Measurements from ENCODE around the gene ZBTB33. TPM values are rescaled to one million over a fixed set of nuclear protein-coding genes. Genes with fewer than 3 reads are reported as not detected.

ZBTB33 gene
- polyA plus RNA-seq, 2 of the 4 experiments (the other 2 are of a cell fraction): 12.3 to 14.3 TPM

DNA sequence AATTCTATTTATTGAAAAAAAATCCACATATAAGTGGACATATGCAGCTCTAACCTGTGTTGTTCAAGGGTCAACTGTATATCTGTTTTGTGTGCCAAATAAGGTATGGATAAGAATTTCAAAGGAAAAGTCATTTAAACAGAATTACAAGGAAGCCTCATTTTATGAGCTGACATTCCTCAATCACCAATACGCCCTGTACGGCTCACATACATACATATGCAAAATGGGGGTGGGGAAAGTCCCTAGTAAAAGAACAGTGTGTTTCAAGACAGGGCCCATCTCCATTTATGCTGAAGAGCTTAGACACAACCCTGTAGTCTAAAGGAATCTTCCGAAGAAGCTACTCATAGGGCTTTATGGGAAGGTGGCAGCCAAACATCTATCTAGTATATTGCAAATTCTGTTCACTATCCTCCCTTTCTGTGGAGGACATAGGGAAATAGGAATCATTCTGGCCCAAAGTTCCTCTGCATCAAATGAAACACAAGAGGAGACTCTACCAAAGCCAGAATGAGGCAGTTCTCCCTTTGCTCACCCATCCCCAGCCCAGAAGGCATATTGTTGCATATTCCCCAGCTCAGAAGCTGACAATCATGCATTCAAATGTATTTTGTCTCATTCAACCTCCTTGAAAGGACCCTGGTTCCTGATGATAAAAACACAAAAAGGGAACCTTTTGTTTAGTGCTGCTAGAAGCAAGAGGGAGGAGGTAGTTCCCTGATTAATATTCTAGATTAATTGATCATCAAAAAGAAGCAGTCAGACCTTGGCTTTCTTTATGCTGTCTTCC lies 13.7 kb upstream of the ZBTB33 start:
- ATAC-seq: no peak
- Histone ChIP-seq H3K4me3 (no peak overlapping the region), H3K27ac (no peak overlapping the region), H3K9me3 (no peaks in the 10 kb centered on the region), H3K4me1 (no peaks in the 10 kb centered on the region), H3K4me2 (no peak overlapping the region)
- no peak for TF ChIP-seq EP300 (IDR thresholded peaks at IDR 0.05)
- TF ChIP-seq ZC3H11A (IDR thresholded peaks at IDR 0.05): no peak
- no peak for TF ChIP-seq RARB (CRISPR knock-in tag; IDR thresholded peaks at IDR 0.05)
- no peak for TF ChIP-seq NFE2L2 (conservative IDR thresholded peaks at IDR 0.05; ENCODE audit: low read length)
- TF ChIP-seq CHD2 (IDR thresholded peaks at IDR 0.05; ENCODE audit: low read length, partially characterized antibody): no peak
- no peak for TF ChIP-seq HEYL (CRISPR knock-in tag; IDR thresholded peaks at IDR 0.05)
- no peak for TF ChIP-seq RAD21 (conservative IDR thresholded peaks at IDR 0.05 in 1 of 2, IDR thresholded peaks at IDR 0.05 in 1 of 2)
- no peak for TF ChIP-seq EHMT2 (IDR thresholded peaks at IDR 0.05; ENCODE audit: low read depth)
- TF ChIP-seq MAZ (IDR thresholded peaks at IDR 0.05; ENCODE audit: borderline replicate concordance, low read depth, low read length): no peak
- no peak for TF ChIP-seq NPAS2 (CRISPR knock-in tag; IDR thresholded peaks at IDR 0.05; ENCODE audit: borderline replicate concordance)
- TF ChIP-seq, protein P1, sequence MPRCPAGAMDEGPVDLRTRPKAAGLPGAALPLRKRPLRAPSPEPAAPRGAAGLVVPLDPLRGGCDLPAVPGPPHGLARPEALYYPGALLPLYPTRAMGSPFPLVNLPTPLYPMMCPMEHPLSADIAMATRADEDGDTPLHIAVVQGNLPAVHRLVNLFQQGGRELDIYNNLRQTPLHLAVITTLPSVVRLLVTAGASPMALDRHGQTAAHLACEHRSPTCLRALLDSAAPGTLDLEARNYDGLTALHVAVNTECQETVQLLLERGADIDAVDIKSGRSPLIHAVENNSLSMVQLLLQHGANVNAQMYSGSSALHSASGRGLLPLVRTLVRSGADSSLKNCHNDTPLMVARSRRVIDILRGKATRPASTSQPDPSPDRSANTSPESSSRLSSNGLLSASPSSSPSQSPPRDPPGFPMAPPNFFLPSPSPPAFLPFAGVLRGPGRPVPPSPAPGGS (IDR thresholded peaks at IDR 0.05): no peak
- TF ChIP-seq ZSCAN20 (CRISPR knock-in tag; IDR thresholded peaks at IDR 0.05): no peak
- TF ChIP-seq, protein P2, sequence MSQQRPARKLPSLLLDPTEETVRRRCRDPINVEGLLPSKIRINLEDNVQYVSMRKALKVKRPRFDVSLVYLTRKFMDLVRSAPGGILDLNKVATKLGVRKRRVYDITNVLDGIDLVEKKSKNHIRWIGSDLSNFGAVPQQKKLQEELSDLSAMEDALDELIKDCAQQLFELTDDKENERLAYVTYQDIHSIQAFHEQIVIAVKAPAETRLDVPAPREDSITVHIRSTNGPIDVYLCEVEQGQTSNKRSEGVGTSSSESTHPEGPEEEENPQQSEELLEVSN (IDR thresholded peaks at IDR 0.05; ENCODE audit: borderline replicate concordance, low read depth): no peak
- TF ChIP-seq, protein P3, sequence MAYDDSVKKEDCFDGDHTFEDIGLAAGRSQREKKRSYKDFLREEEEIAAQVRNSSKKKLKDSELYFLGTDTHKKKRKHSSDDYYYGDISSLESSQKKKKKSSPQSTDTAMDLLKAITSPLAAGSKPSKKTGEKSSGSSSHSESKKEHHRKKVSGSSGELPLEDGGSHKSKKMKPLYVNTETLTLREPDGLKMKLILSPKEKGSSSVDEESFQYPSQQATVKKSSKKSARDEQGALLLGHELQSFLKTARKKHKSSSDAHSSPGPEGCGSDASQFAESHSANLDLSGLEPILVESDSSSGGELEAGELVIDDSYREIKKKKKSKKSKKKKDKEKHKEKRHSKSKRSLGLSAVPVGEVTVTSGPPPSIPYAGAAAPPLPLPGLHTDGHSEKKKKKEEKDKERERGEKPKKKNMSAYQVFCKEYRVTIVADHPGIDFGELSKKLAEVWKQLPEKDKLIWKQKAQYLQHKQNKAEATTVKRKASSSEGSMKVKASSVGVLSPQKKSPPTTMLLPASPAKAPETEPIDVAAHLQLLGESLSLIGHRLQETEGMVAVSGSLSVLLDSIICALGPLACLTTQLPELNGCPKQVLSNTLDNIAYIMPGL (CRISPR knock-in tag; IDR thresholded peaks at IDR 0.05; ENCODE audit: borderline replicate concordance): no peak
- no peak for TF ChIP-seq ESRRA (IDR thresholded peaks at IDR 0.05; ENCODE audit: borderline replicate concordance, low read length)
- TF ChIP-seq CBX2 (IDR thresholded peaks at IDR 0.05; ENCODE audit: borderline replicate concordance, low read depth): no peak
- no peak for DNase-seq (ENCODE audit: low read depth in 1 of 2, low spot score in 1 of 2)
- ChIA-PET POLR2A (no interaction called here), CTCF (no interaction called here)
- 96% methylated on average over 3 of the region's 3 CpGs for WGBS (ENCODE audit: missing lambda C conversion rate)
- FAIRE-seq: no peak

DNA sequence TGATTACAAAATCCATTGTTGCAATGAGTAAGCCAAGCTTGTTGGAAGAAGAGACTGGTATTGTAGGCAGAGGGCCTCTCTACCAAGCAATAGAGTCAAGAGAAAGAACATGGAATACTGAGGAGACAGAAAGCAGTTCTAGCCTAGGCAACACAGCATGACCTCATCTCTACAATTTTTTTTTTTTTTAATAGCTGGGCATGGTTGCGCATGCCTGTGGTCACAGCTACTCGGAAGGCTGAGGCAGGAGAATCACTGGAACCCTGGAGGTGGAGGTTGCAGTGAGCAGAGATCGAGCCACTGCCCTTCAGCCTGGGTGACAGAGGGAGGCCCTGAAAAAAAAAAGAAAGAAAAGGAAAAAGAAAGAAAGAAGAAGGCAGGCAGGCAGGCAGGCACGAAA lies 11.7 kb upstream of the ZBTB33 start:
- DNase-seq (ENCODE audit: low read depth in 1 of 2, low spot score in 1 of 2) (no peak), ATAC-seq (no peak), FAIRE-seq (peak; percentile 68)
- no peak overlapping the region for H3K27ac ChIP-seq
- no peaks in the 10 kb centered on the region for H3K9me3 ChIP-seq
- 91% methylated on average over 4 of the region's 4 CpGs for WGBS (ENCODE audit: missing lambda C conversion rate)
- peaks cover 4% of the 10 kb centered on the region; the same call in 1 of the 3 replicates for H3K4me1 ChIP-seq
- ChIA-PET CTCF (no interaction called here), POLR2A (no interaction called here)
- H3K4me3 ChIP-seq: no peak overlapping the region
- no peak overlapping the region for H3K4me2 ChIP-seq
- no peak for TF ChIP-seq MAFK (IDR thresholded peaks at IDR 0.05; ENCODE audit: partially characterized antibody)
- TF ChIP-seq NFE2L2 (conservative IDR thresholded peaks at IDR 0.05; ENCODE audit: low read length): no peak
- TF ChIP-seq JUN (IDR thresholded peaks at IDR 0.05): no peak
- TF ChIP-seq, protein P4, sequence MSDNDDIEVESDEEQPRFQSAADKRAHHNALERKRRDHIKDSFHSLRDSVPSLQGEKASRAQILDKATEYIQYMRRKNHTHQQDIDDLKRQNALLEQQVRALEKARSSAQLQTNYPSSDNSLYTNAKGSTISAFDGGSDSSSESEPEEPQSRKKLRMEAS (IDR thresholded peaks at IDR 0.05): no peak
- TF ChIP-seq CBX2 (IDR thresholded peaks at IDR 0.05; ENCODE audit: borderline replicate concordance, low read depth): no peak
- TF ChIP-seq ZC3H11A (IDR thresholded peaks at IDR 0.05): no peak
- no peak for TF ChIP-seq NR3C1 (IDR thresholded peaks at IDR 0.05)

Measured in A549 (cell line).